G401.6 (cell line): ENCODE results near the gene CAMTA1.

Source experiments
- FAIRE-seq: peaks from 2 replicates; lab custom pipeline; 2012; peaks lifted over from hg19 to GRCh38; lab: Jason Lieb, UNC

The CAMTA1 gene

GRCh38 chr1:6852136-6852890, 67.1 kb downstream of the CAMTA1 start:
- FAIRE-seq: no peak

- no peak for FAIRE-seq
Observed at GRCh38 chr1:6854166-6854565, 68.9 kb downstream of the CAMTA1 start.

- FAIRE-seq: no peak
Observed at GRCh38 chr1:6857831-6858230, 72.6 kb downstream of the CAMTA1 start.

GRCh38 chr1:6858596-6858995, 73.3 kb downstream of the CAMTA1 start:
- no peak for FAIRE-seq

- FAIRE-seq: no peak
Observed at GRCh38 chr1:6859415-6860343, 74.4 kb downstream of the CAMTA1 start.

GRCh38 chr1:6860401-6860800, 75.1 kb downstream of the CAMTA1 start:
- FAIRE-seq: no peak

GRCh38 chr1:6861075-6861724, 75.9 kb downstream of the CAMTA1 start:
- no peak for FAIRE-seq

- FAIRE-seq: no peak
Observed at GRCh38 chr1:6862906-6863305, 77.7 kb downstream of the CAMTA1 start.

GRCh38 chr1:6864166-6864565, 78.9 kb downstream of the CAMTA1 start:
- FAIRE-seq: no peak

GRCh38 chr1:6866825-6867224, 81.6 kb downstream of the CAMTA1 start:
- no peak for FAIRE-seq

GRCh38 chr1:6867321-6867720, 82.1 kb downstream of the CAMTA1 start:
- no peak for FAIRE-seq

GRCh38 chr1:6867729-6868659, 82.7 kb downstream of the CAMTA1 start:
- FAIRE-seq: no peak

GRCh38 chr1:6868660-6869380, 83.6 kb downstream of the CAMTA1 start:
- no peak for FAIRE-seq

GRCh38 chr1:6869545-6869944, 84.3 kb downstream of the CAMTA1 start:
- FAIRE-seq: no peak

- no peak for FAIRE-seq
Observed at GRCh38 chr1:6870086-6870485, 84.8 kb downstream of the CAMTA1 start.

GRCh38 chr1:6870571-6870970, 85.3 kb downstream of the CAMTA1 start:
- no peak for FAIRE-seq

- FAIRE-seq: peak; percentile 28
Observed at GRCh38 chr1:6871300-6871972, 86.2 kb downstream of the CAMTA1 start.

- FAIRE-seq: no peak
Observed at GRCh38 chr1:6872573-6873261, 87.5 kb downstream of the CAMTA1 start.

- no peak for FAIRE-seq
Observed at GRCh38 chr1:6873298-6874015, 88.2 kb downstream of the CAMTA1 start.
